ENCODE measurements around the gene FAM180A. TPM values are rescaled to one million over a fixed set of nuclear protein-coding genes. Genes with fewer than 3 reads are reported as not detected.

Gene FAM180A
- 0.10 TPM in 1 of 2 replicates, not detected in the other for total RNA-seq

GRCh38 chr7:135748770-135749169 lies at the start of gene FAM180A:
FAM180A (minus strand) TSS chr7:135748813; CDS start chr7:135748580, 233 bp downstream.

GRCh38 chr7:135728136-135728669 lies 20.4 kb downstream of the FAM180A start, which contains the start of gene SLC13A4:
SLC13A4 (minus strand) TSS chr7:135728186; CDS start chr7:135727496, 690 bp downstream.

Other genes starting within 250 kb of the FAM180A start
- 7.3 and 7.8 TPM in 2 replicates for gene CNOT4, start 238.7 kb downstream of the FAM180A start, total RNA-seq
- gene NUP205, start 190.9 kb downstream of the FAM180A start, total RNA-seq = 66.2 and 69.0 TPM in 2 replicates
- 15.0 and 16.8 TPM in 2 replicates for gene STMP1, start 86.3 kb downstream of the FAM180A start, total RNA-seq
- gene SLC13A4, start 20.6 kb downstream of the FAM180A start, total RNA-seq = not detected in 2 replicates
- 162 and 163 TPM in 2 replicates for gene MTPN, start 228.5 kb upstream of the FAM180A start, total RNA-seq